GM18505 (cell line): ENCODE measurements around the gene CDC14B.
"Not testable (repeated sequence)": the region's sequence is repeated elsewhere in the genome, so short reads cannot be mapped to it uniquely, and the experiment has no call there.

Experiments
- ATAC-seq: cut with Tn5 transposase; IDR thresholded peaks from one replicate; pipeline ENCODE4 v1.9.1; 2021; ENCODE audit not compliant: unreplicated experiment
- POLR2A ChIP-seq: IDR thresholded peaks from 4 replicates; pipeline ENCODE4 v1.6.1; 2011; ENCODE audit warnings: borderline replicate concordance; ENCODE audit not compliant: insufficient read depth, insufficient read length; ENCODE audit errors: extremely low read depth

Gene CDC14B

DNA sequence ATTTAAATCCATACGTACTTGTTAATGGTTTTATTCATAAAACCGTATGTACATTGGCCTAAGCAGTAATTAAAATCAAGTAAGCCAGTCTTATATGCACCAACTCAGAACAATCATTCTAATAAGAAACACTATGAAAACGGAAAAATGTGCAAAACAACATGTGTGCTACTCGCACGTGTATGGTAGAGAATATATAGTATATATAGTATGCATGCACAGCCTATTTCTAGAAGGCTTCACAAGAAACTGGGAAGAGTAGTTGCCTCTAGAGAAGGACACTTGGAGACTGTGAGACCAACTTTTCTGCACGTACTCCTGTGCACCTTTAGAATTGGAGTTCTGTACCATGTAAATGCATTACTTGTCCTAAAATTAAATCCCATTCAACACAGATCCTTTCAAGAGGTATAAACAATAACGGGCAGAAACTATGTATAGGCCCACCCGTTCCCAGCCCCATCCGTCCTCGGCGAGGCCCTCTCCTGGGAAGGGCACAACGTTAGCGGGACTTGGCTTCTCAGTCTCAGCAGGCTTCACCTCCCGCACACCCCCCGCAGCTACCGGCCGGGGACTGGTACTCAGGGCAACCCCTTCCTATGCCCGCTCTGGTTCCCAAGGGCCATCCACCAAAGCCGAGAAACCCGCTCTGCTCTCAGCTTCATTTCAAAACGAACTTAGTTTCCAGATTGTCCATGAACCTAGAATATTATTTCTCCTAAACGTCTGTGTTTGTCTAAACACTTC, 2.0 kb downstream of the CDC14B start:
- no peak for TF ChIP-seq POLR2A
- ATAC-seq: no peak

DNA sequence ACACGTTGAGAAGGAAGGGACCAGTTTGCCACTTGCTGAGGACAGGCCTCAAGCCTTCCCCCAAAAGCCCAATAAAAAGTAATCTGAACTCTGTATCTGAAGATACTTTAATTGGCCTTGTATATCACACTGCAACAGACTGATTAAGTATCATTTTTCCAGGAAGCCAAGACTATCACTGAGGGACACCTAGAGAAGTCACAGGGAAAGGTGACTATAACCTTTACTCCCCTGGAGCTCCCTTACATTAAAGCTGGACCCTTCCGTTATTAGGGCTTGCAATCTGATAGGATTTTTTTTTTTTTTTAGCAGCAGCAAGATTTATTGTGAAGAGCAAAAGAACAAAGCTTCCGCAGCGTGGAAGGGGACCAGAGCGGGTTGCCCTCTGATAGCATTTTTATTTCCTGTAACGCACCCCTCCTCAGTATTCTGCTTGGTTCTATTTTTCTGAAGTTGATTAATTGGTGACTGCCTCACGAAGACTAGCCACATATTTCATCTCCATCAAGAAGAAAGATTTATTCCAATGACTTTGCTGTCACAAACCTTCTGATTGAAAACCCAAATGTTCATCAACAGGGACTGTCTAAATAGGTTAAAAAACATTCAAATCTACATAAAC, 2.7 kb downstream of the CDC14B start:
- no peak for TF ChIP-seq POLR2A
- no peak for ATAC-seq

DNA sequence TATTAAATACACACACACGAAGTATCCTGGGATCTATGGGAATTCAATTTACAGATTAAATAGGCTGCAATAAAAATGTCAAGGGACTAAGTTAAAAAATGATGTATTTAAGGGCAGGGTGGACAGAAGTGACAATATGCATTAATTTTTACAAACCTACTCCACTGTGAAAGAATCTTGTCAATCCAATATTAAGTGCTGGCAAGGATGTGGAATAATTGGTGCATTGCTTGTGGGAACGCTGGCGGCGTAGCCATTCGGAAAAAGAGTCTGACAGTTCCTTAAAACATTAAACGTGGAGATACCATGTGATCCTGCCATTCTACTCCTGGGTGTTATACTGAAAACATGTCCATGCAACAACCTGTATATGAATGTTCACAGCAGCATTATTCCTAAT, 4.2 kb downstream of the CDC14B start:
- TF ChIP-seq POLR2A: no peak

DNA sequence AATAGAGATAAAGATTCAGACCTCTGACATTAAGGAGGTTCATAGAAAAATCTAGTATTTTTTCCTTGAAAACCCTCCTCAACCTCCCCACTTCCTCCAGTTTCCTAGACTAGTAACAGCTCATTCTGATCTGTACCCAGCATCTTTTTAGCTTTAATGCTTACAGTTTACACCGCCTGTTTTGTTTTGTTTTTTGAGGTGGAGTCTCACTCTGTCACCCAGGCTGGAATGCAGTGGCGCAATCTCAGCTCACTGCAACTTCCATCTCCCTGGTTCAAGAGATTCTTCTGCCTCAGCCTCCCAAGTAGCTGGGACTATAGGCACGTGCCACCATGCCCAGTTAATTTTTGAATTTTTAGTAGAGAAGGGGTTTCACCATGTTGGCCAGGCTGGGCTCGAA, 5.0 kb downstream of the CDC14B start:
- ATAC-seq: not testable (repeated sequence)

More for the DNA sequence above, 4.2 kb downstream of the CDC14B start:
- no peak for ATAC-seq

GRCh38 chr9:96612966-96613589, 6.6 kb downstream of the CDC14B start:
- TF ChIP-seq POLR2A: no peak
- no peak for ATAC-seq

DNA sequence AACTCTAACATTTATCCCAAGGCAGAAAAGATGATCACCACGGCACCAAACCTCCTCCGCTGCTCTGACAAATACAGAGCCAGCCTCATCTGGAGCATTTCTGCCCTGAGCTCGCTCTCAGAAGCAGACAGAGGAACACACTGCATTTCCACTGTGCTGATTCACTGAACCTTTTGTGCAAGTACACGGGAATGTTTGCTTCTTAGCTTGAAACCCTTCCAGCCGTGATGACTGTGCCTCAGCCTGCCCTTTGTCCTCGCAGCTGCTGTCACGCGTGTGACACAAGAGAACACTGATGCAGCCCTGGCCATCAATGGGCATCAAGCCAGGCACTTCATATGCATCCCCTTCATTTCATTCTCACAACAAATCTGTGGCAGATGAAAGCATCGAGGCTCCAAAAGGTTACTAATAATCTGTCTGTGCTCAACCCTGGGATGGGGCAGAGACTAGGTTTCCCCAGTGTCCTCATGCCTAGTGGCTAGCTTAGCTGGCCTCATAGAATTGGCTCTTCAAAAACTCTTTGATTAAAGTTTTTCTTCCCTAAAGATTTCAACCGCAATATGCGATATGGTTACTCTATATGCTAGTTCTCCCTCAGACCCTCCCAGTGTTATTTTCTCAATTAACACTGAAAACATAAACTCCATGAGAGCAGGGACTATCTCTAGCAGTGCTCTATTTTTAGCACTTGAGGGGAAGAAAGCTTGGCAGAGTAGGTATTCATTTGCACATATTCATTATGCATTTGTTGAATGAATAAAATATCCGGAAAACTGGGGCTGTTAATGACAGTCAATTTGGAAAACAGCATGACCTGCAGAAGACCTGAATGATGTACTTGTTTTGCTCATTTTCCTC, 7.3 kb downstream of the CDC14B start:
- no peak for TF ChIP-seq POLR2A

DNA sequence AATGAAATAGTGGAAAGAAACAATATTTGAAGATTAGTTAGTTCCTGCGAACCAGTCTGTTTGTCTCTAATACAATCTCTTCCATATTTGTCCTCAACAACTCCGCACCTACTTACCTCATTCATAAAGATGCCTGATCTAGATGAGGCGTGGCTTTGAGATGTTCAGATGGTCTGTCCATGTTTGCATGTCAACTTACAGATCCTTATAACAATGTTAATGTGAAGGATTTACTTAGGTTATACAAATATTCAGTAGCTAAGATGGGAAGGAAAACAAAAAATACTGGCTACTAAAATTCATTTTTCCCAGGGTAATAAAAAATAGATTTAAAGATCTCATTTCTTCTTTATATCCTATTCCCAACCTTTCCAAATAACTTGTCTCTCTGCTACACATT, 8.3 kb downstream of the CDC14B start:
- no peak for ATAC-seq
- no peak for TF ChIP-seq POLR2A

More for the DNA sequence above, 7.3 kb downstream of the CDC14B start:
- ATAC-seq: no peak

DNA sequence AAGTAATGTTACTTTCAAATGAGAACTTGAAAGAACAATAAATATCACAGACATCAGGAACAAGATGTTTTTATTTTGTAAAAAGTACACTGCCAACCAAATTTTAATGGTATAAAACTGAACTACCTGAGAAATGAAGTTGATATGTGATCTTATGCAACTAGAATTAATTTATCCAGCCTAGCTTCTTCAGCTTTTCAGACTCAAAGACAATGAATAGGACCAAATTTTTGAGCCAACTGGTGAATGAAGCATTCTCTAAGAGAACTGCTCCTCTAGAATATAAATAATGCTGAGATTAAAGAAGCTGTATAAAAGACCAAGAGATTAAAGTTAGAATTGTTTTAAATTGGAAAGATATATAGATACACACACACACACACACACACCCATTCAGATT, 9.9 kb downstream of the CDC14B start:
- ATAC-seq: no peak
- no peak for TF ChIP-seq POLR2A

DNA sequence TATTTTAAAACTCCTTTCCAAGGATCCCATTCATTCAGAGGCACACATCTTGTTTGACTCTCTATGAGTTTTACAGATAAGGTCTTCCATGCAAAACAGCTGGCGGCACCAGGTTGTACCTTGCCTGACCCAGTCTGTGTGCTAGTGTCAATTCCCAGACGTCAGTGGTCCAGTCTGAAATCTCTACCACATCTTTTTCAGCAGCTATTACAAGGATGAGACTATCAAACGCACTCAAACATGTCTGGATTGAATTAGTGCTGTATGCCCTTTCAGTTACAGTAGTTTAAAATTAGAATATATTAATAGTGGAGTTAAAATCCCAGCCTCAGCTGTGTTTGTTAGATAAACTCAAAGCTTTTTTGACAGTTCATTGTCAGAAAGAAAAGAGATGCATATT, 11.7 kb downstream of the CDC14B start:
- no peak for TF ChIP-seq POLR2A
- ATAC-seq: no peak

GRCh38 chr9:96605328-96605727, 14.3 kb downstream of the CDC14B start:
- ATAC-seq: no peak
- no peak for TF ChIP-seq POLR2A

GRCh38 chr9:96604004-96604319, 15.7 kb downstream of the CDC14B start:
- no peak for ATAC-seq
- no peak for TF ChIP-seq POLR2A

DNA sequence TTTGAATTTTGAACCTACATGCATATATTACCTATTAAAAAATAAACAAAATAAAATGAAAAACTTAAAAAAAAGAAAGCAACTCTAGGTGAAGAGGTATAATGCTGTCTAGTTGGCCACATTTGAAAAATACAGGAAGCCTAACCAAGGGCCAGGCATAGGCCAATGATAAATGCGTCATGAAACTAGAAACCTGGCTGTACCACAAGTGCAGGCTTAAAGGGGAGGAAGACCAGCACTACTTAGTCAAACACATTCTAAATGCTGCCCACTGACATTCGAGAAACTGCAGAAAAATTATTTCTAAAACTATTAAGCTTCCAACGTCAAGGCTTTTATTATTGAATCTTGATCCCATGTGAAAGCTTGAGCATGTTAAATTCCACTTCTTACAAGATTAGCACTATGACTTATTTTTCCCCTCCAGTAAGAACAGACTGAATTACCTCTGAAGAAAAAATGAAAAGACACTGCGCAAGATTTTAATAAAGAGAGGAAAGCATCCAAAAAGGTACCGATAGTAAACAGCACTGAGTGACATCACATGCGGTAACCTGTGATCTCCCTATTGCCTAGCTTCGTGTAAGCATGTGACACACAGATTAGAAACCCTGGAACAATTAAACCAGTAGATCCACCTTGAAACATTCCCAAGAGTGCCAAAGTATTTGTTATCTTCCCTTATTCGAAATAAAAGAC, 16.2 kb downstream of the CDC14B start:
- TF ChIP-seq POLR2A: no peak
- ATAC-seq: no peak

- no peak for ATAC-seq
- TF ChIP-seq POLR2A: no peak
These were observed 20.3 kb downstream of the CDC14B start for GRCh38 chr9:96599298-96599697.
